ENCODE data around the gene ADCY1.
A peak's percentile ranks its signal among the peaks of the same experiment; 100 is the strongest.

The ADCY1 gene

GRCh38 chr7:45696476-45696875 is 122.3 kb downstream of the ADCY1 start:
- TF ChIP-seq GATA2 (IDR thresholded peaks at IDR 0.05; ENCODE audit: low read depth, low read length) (no peak), GATA3 (IDR thresholded peaks at IDR 0.05; ENCODE audit: low read depth, low read length) (no peak)

- TF ChIP-seq GATA2 (IDR thresholded peaks at IDR 0.05; ENCODE audit: low read depth, low read length) (no peak), GATA3 (IDR thresholded peaks at IDR 0.05; ENCODE audit: low read depth, low read length) (no peak)
Observed at GRCh38 chr7:45697576-45698136, 123.5 kb downstream of the ADCY1 start.

- TF ChIP-seq GATA2 (IDR thresholded peaks at IDR 0.05; ENCODE audit: low read depth, low read length): no peak
- no peak for TF ChIP-seq GATA3 (IDR thresholded peaks at IDR 0.05; ENCODE audit: low read depth, low read length)
Observed at GRCh38 chr7:45698303-45699014, 124.3 kb downstream of the ADCY1 start.

GRCh38 chr7:45699015-45699309 is 124.8 kb downstream of the ADCY1 start:
- no peak for TF ChIP-seq GATA2 (IDR thresholded peaks at IDR 0.05; ENCODE audit: low read depth, low read length)
- no peak for TF ChIP-seq GATA3 (IDR thresholded peaks at IDR 0.05; ENCODE audit: low read depth, low read length)

- TF ChIP-seq GATA2 (IDR thresholded peaks at IDR 0.05; ENCODE audit: low read depth, low read length) (no peak), GATA3 (IDR thresholded peaks at IDR 0.05; ENCODE audit: low read depth, low read length) (no peak)
Observed at GRCh38 chr7:45699726-45700390, 125.7 kb downstream of the ADCY1 start.

GRCh38 chr7:45700556-45700955 is 126.4 kb downstream of the ADCY1 start:
- no peak for TF ChIP-seq GATA2 (IDR thresholded peaks at IDR 0.05; ENCODE audit: low read depth, low read length)
- no peak for TF ChIP-seq GATA3 (IDR thresholded peaks at IDR 0.05; ENCODE audit: low read depth, low read length)

- TF ChIP-seq GATA3 (IDR thresholded peaks at IDR 0.05; ENCODE audit: low read depth, low read length): no peak
- peak; percentile 77 for TF ChIP-seq GATA2 (IDR thresholded peaks at IDR 0.05; ENCODE audit: low read depth, low read length)
Observed at GRCh38 chr7:45701701-45702510, 127.7 kb downstream of the ADCY1 start.

GRCh38 chr7:45702751-45703150 is 128.6 kb downstream of the ADCY1 start:
- no peak for TF ChIP-seq GATA2 (IDR thresholded peaks at IDR 0.05; ENCODE audit: low read depth, low read length)
- TF ChIP-seq GATA3 (IDR thresholded peaks at IDR 0.05; ENCODE audit: low read depth, low read length): no peak

- TF ChIP-seq GATA2 (IDR thresholded peaks at IDR 0.05; ENCODE audit: low read depth, low read length) (no peak), GATA3 (IDR thresholded peaks at IDR 0.05; ENCODE audit: low read depth, low read length) (no peak)
Observed at GRCh38 chr7:45703373-45703821, 129.2 kb downstream of the ADCY1 start.

GRCh38 chr7:45703911-45704682 is 129.9 kb downstream of the ADCY1 start:
- no peak for TF ChIP-seq GATA2 (IDR thresholded peaks at IDR 0.05; ENCODE audit: low read depth, low read length)
- TF ChIP-seq GATA3 (IDR thresholded peaks at IDR 0.05; ENCODE audit: low read depth, low read length): no peak

- no peak for TF ChIP-seq GATA3 (IDR thresholded peaks at IDR 0.05; ENCODE audit: low read depth, low read length)
Observed at GRCh38 chr7:45704683-45705016, 130.5 kb downstream of the ADCY1 start.

- TF ChIP-seq GATA3 (IDR thresholded peaks at IDR 0.05; ENCODE audit: low read depth, low read length) (no peak), GATA2 (IDR thresholded peaks at IDR 0.05; ENCODE audit: low read depth, low read length) (no peak)
Observed at GRCh38 chr7:45708046-45708950, 134.1 kb downstream of the ADCY1 start.
